ENCODE measurements around the gene MAP4K2. TPM values are rescaled to one million over a fixed set of nuclear protein-coding genes. Genes with fewer than 3 reads are reported as not detected.

Gene MAP4K2
- total RNA-seq, 4 donors from 2014 or later = 3.3 to 34.7 (median 20.3) TPM

DNA sequence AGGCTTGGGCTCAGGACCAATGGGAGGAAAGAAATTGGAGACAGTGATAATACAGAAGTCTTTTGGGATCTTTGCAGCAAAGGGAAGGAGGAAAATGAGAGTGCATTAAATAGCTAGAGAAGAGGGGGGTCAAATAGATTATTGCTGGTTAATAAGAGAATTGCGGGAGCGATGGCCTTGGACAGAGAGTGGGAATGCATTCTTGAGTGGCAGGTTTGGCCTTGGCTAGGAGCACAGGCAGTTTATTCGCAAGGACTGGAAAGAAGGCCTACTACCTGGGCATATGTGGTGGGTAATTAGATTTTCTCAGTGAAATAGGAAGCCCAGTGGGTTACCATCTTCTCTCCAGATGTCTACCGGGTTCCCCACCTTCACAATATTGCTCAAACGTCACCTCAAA, 10.8 kb upstream of the MAP4K2 start:
- TF ChIP-seq, protein P1, sequence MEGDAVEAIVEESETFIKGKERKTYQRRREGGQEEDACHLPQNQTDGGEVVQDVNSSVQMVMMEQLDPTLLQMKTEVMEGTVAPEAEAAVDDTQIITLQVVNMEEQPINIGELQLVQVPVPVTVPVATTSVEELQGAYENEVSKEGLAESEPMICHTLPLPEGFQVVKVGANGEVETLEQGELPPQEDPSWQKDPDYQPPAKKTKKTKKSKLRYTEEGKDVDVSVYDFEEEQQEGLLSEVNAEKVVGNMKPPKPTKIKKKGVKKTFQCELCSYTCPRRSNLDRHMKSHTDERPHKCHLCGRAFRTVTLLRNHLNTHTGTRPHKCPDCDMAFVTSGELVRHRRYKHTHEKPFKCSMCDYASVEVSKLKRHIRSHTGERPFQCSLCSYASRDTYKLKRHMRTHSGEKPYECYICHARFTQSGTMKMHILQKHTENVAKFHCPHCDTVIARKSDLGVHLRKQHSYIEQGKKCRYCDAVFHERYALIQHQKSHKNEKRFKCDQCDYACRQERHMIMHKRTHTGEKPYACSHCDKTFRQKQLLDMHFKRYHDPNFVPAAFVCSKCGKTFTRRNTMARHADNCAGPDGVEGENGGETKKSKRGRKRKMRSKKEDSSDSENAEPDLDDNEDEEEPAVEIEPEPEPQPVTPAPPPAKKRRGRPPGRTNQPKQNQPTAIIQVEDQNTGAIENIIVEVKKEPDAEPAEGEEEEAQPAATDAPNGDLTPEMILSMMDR (IDR thresholded peaks at IDR 0.05) = no peak
- no peak for TF ChIP-seq POLR2A (IDR thresholded peaks at IDR 0.05)
- H3K36me3 ChIP-seq = no peaks in the 10 kb centered on the region
- no peak for DNase-seq
- H3K4me1 ChIP-seq = peaks cover 3 to 11% (median 8%) of the 10 kb centered on the region in 4 donors
- H3K4me3 ChIP-seq = no peak overlapping the region
- no peaks in the 10 kb centered on the region for H3K27me3 ChIP-seq
- H3K9me3 ChIP-seq = no peaks in the 10 kb centered on the region
- H3K27ac ChIP-seq = no peak overlapping the region

DNA sequence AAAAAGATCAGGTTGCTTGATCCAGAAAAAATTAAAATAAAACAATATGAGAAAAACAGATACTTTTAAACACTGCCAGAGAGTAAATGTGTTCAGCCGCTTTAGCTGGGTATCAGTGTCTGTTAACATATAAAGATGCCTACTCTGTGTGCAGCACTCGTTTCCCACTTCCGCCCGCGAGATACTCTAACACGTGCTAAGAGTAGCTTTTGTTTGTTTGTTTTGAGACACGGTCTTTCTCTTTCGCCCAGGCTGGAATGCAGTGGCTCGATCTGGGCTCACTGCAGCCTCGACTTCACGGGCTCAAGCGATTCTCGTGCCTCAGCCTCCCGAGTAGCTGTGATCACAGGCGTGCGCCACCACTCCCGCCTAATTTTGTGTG, 7.9 kb upstream of the MAP4K2 start:
- Histone ChIP-seq H3K27ac (peak overlapping the region; percentile 61 to 87 (median 78)), H3K9me3 (no peaks in the 10 kb centered on the region), H3K4me3 (peak overlapping the region; percentile 64 to 87 (median 83)), H3K27me3 (no peaks in the 10 kb centered on the region), H3K36me3 (peaks cover 0 to 17% (median 0%) of the 10 kb centered on the region in 3 donors), H3K4me1 (peaks cover 3 to 11% (median 8%) of the 10 kb centered on the region in 4 donors)
- TF ChIP-seq, protein P1 (IDR thresholded peaks at IDR 0.05) = no peak
- TF ChIP-seq POLR2A (IDR thresholded peaks at IDR 0.05) = no peak
- peak in 2 of 3 donors; percentile 74 for DNase-seq

DNA sequence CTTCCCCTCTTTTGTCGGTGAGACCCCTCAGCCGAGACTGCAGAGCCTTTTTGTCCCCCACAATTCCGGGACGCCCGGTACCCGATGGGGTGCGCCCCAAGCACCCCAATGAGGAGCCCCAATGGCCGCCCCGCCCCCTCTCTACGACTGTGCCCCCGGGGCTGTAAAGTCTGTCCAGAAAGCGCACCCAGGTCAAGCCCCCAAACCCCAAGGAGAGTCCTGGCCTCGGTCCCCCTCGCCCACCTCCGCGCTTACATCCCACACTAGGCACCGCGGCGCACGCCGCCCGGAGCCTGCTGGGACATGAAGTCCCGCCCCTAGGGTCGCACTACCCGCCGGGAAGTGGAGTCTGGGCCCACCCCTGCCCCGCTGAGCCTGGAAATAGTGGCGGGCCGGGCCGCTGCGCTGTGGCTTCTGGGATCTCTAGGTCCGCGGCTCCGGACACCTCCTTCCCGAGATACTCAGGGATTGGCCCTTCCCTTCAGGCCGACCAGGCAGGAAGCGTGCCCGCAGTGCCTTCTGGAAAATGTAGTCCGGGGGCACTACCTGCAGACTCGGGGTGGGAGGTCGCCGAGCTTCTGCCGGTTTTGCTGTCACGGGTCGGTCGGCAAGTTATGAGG, 7.4 kb upstream of the MAP4K2 start, which contains the start of gene MEN1:
MEN1 (minus strand) TSS at position 281 of the 620 bp plus-strand sequence. CDS start 442 bp downstream, outside the sequence.
- no peaks in the 10 kb centered on the region for H3K27me3 ChIP-seq
- peaks cover 0 to 22% (median 0%) of the 10 kb centered on the region in 3 donors for H3K36me3 ChIP-seq
- peaks cover 3 to 11% (median 8%) of the 10 kb centered on the region in 4 donors for H3K4me1 ChIP-seq
- peak; percentile 84 to 96 (median 96) for DNase-seq
- TF ChIP-seq, protein P1 (IDR thresholded peaks at IDR 0.05) = peak in 1 of 6 experiments; percentile 27
- TF ChIP-seq POLR2A (IDR thresholded peaks at IDR 0.05) = peak; percentile 76 to 88
- no peaks in the 10 kb centered on the region for H3K9me3 ChIP-seq
- peak within 1 kb of the TSS; percentile 64 to 87 (median 83) for H3K4me3 ChIP-seq
- H3K27ac ChIP-seq = peak within 1 kb of the TSS; percentile 61 to 87 (median 78)

DNA sequence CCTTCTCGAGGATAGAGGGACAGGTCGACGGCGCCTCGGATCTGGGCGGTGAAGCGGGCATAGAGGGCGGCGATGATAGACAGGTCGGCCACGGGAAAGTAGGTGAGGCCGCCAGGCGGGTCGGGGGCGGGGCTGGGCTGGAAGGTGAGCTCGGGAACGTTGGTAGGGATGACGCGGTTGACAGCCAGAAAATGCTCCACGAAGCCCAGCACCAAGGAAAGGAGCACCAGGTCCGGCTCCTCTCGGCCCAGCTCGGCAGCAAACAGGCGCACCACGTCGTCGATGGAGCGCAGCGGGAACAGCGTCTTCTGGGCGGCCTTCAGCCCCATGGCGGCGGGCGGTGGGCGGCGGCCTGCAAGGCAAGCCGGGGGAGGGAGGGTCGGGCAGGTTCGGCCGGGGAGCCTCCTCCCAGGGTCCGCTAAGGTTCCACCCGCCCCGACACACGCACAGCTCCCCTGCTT, 6.8 kb upstream of the MAP4K2 start:
- Histone ChIP-seq H3K36me3 (peaks cover 0 to 27% (median 0%) of the 10 kb centered on the region in 3 donors), H3K9me3 (no peaks in the 10 kb centered on the region), H3K4me3 (peak overlapping the region; percentile 64 to 87 (median 83)), H3K4me1 (peaks cover 3 to 11% (median 8%) of the 10 kb centered on the region in 4 donors), H3K27ac (peak overlapping the region; percentile 61 to 87 (median 78)), H3K27me3 (no peaks in the 10 kb centered on the region)
- TF ChIP-seq, protein P1 (IDR thresholded peaks at IDR 0.05) = no peak
- TF ChIP-seq POLR2A (IDR thresholded peaks at IDR 0.05) = no peak
- peak; percentile 25 to 79 (median 77) for DNase-seq

DNA sequence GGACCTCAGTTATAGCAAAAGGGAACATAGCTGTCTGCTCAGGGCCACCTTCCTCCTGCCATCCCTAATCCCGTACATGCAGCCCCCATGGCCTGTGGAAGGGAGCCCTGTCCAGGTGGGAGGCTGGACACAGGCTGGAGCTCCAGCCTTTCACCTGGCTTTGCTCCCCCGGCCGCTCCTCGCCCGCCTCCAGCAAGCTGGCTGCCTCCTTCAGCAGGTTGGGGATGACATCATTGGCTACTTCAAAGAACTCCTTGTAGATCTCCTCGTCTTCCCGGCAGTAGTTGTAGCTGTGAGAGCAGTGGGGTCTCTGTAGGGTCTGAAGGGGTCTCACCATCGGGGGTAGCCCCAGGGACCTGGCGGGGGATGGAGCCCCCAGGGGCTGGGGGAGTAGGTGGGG, 2.5 kb upstream of the MAP4K2 start:
- H3K36me3 ChIP-seq = peaks cover 0 to 33% (median 0%) of the 10 kb centered on the region in 3 donors
- no peak for DNase-seq
- TF ChIP-seq, protein P1 (IDR thresholded peaks at IDR 0.05) = no peak
- no peak for TF ChIP-seq POLR2A (IDR thresholded peaks at IDR 0.05)
- H3K27ac ChIP-seq = no peak overlapping the region
- H3K27me3 ChIP-seq = no peaks in the 10 kb centered on the region
- H3K9me3 ChIP-seq = no peaks in the 10 kb centered on the region
- peaks cover 3 to 32% (median 23%) of the 10 kb centered on the region in 4 donors for H3K4me1 ChIP-seq
- H3K4me3 ChIP-seq = no peak overlapping the region
